HS-5 (cell line): ENCODE data around the gene SEMA7A.
A peak's percentile ranks its signal among the peaks of the same experiment; 100 is the strongest.
"Not testable (repeated sequence)": the region's sequence is repeated elsewhere in the genome, so short reads cannot be mapped to it uniquely, and the experiment has no call there.

Experiments
- DNase-seq: peaks from one replicate; pipeline ENCODE4 v3.0.0-alpha.2; 2012; ENCODE audit warnings: low read depth

The SEMA7A gene

GRCh38 chr15:74373056-74373650, 60.6 kb downstream of the SEMA7A start:
- DNase-seq: no peak

- no peak for DNase-seq
Measured at GRCh38 chr15:74370471-74370870, 63.3 kb downstream of the SEMA7A start.

- no peak for DNase-seq
Measured at GRCh38 chr15:74369756-74370155, 64.0 kb downstream of the SEMA7A start.

GRCh38 chr15:74369084-74369745, 64.5 kb downstream of the SEMA7A start:
- DNase-seq: no peak

- DNase-seq: no peak
Measured at GRCh38 chr15:74368121-74368520, 65.6 kb downstream of the SEMA7A start.

GRCh38 chr15:74367296-74367854, 66.4 kb downstream of the SEMA7A start, which contains the start of gene CYP11A1:
Gene CYP11A1 (minus strand): TSS chr15:74367646. CDS start chr15:74367585, 61 bp downstream.
- DNase-seq: no peak

GRCh38 chr15:74365598-74366445, 67.9 kb downstream of the SEMA7A start:
- DNase-seq: peak; percentile 33

GRCh38 chr15:74364936-74365597, 68.7 kb downstream of the SEMA7A start:
- no peak for DNase-seq

- no peak for DNase-seq
Measured at GRCh38 chr15:74362482-74362881, 71.3 kb downstream of the SEMA7A start.

GRCh38 chr15:74360855-74361254, 72.9 kb downstream of the SEMA7A start:
- not testable (repeated sequence) for DNase-seq

GRCh38 chr15:74359376-74359775, 74.4 kb downstream of the SEMA7A start:
- not testable (repeated sequence) for DNase-seq
